Renal cortical epithelial cell (primary cell): ENCODE measurements around the gene MSANTD1. TPM values are rescaled to one million over a fixed set of nuclear protein-coding genes. Genes with fewer than 3 reads are reported as not detected.

Source experiments
- DNase-seq: peaks from one replicate; pipeline ENCODE4 v3.0.0-alpha.2; 2011; ENCODE audit warnings: low read depth
- total RNA-seq: library from RNA; depleted of rRNA; stranded (reverse); fragments of >200 nt; gene quantifications from 2 replicates; pipeline ENCODE4 v1.2.3, GENCODE V29; 2014

Gene MSANTD1
- total RNA-seq, 1 donor from 2014 or later = 0.99 TPM

DNA sequence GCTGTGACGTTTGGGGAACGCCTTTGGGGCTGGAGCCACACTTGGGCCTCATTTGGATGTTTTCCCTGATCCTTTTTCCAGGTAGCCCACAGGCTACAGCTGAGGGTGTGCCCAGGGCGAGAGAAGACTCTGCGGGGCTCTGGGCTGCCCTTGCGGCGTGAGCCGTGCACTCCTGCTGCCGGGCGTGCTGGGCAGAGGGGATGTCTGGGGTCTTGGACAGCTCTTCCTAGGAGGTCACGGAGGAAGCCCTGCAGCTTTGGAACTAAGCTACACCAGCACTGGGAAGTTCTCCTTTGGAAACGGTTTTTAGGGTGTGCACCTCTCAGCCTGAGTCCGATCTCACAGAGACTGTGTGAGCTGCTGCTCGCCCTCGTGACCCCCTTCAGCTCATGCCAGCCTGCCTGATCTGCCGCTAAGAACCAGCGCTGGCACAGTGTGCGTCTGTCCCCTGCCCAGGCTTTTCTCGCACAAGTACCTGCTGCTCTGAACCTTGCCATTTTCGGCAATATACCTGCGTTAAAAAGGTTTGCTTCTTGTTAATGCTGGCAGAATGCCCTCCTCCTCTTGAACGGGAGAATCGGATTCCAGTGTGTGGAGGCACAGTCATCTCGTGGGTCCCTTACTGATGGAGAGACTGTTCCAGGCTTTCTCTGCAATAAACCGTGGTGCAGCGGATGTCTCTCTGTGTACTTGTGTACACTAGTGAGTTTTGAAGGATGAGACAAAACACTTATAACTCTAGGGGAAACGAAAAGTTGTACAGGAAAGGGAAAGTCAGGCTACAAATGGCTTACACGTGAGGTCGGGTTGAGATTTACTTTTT, 14.3 kb downstream of the MSANTD1 start:
- no peak for DNase-seq

GRCh38 chr4:3263876-3264193, 14.9 kb downstream of the MSANTD1 start:
- DNase-seq = no peak

GRCh38 chr4:3266076-3266475, 17.1 kb downstream of the MSANTD1 start:
- no peak for DNase-seq

DNA sequence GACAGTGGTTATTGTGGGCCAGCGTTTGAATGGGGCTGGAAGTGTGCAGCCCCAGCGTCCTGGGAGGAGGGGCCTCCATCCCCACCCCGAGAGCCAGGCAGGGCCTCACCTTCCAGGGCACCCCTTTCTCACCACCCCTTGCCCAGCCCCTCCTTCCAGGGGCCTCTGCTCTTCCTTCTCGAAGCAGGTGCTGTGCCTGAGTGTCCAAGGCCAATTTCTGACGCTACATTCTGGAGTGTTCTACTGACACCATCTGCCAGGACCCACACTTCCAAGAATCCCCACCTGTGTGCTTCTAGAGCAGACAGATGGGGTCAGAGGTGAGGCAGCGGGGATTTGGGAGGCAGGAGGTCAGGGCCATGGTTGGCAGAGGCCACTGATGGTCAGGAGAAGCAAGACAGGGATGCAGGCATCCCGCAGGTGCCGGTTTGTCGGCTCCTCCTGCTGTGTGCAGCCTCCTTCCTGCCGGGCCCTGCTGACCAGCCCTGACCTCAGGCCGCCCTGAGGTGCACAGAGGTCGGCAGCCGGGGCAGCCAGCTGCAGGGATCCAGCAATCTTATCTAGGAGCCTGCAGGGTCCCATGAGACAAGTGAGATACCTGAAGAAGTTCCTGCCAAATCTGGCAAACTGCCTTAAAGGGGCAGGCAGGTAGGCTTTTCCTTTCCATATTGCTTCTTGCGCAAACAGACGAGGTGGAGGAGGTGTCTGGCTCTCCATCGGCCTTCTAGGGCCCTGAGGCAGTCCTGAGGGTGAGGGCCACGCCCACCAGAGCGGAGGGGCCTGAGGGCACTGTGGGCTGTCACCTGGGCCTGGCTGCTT, 18.8 kb downstream of the MSANTD1 start:
- DNase-seq = no peak

- DNase-seq = no peak
These were observed 19.6 kb downstream of the MSANTD1 start for GRCh38 chr4:3268395-3269104.

- DNase-seq = no peak
These were observed 20.4 kb downstream of the MSANTD1 start for GRCh38 chr4:3269105-3269927.

DNA sequence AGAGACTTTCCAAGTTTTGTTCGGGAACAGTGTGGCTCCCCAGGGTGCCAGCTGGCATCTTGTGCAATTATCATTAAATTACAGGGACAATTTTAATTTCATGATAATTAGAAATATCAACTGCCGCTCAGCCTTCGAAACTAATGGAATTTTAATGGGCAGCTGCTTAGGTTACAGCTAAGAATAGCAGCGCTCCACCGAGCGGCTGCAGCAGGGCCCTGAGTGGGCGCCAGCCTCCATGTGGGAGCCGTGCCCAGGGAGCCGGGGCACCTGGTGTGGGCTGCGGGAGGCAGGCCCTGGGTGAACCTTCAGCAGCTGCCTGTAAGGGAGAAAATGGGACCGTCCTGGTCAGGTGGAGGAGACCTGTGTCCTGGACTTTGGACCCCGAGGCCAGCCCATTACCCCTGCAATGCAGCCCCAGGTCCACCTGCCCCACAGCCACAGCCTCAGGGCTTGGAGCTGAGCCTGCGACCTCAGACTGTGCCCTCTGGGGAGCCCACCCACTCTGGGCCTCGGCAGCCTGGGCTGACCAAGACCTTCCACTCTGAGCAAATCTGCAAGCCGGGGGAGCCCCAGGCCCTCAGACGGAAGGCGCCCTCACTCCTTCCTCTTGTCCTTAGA, 21.1 kb downstream of the MSANTD1 start:
- no peak for DNase-seq

- DNase-seq = no peak
These were observed 22.2 kb downstream of the MSANTD1 start for GRCh38 chr4:3271131-3271530.

- DNase-seq = no peak
These were observed 28.0 kb downstream of the MSANTD1 start for GRCh38 chr4:3276986-3277385.

- DNase-seq = no peak
These were observed 31.5 kb downstream of the MSANTD1 start for GRCh38 chr4:3280466-3280865.

DNA sequence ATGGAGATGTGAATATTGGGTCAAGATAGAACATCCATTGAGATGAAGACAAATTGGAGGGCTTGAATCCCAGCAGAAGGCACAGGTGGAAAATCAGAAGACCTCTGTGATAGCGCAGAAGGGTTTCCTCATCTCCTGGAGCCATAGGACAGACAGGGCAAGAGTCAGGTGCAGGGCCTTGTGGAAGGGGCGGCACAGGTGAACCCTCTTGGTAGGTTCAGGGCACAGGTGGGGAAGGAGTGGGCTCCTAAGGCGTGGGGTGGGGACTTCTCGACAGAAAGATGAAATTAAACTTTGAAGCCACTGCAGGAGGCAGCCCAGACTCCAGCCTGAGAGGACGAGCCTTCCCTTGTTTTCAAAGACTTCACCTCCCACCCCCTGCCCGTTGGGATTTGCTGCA, 34.5 kb downstream of the MSANTD1 start:
- no peak for DNase-seq

- DNase-seq = no peak
These were observed 35.0 kb downstream of the MSANTD1 start for GRCh38 chr4:3283916-3284315.

DNA sequence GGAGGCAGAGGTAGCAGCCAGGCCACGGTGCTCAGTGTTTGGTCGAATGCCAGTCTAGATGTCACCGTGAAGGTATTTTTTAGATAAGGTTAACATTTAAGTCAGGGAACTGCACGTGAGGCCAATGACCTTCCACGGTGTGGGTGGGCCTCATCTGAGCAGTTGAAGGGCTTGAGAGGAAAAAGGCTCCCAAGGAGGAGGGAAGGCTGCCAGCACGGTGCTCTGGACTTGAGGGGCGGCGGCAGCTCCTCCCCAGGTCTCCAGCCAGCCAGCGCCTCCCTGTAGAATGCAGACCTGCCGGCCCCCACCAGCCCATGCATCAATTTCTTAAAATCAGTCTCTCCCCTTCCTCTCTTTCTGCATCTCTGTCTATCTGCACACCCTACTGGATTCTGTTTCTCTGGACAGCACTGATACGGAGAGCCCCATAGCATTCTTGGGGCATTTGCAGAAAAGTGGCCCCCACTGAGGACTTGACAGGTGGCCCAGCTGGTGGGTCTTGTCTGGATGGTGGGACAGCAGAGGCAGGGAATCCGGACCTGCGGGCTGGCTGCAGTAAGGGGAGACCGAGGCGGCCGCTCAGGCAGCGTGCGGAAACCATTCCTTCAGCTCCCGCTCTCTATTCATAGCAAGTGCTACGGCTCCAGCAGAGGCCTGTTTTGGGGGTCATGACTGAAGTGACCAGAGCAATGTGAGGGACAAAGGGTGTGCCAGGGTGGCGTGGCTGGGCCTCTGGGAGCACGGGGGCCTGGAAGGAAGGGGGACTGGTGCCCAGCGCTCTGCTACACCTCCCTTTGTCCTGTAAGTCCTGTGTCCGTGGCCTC, 36.0 kb downstream of the MSANTD1 start:
- no peak for DNase-seq

GRCh38 chr4:3285558-3286334, 36.8 kb downstream of the MSANTD1 start:
- DNase-seq = no peak

DNA sequence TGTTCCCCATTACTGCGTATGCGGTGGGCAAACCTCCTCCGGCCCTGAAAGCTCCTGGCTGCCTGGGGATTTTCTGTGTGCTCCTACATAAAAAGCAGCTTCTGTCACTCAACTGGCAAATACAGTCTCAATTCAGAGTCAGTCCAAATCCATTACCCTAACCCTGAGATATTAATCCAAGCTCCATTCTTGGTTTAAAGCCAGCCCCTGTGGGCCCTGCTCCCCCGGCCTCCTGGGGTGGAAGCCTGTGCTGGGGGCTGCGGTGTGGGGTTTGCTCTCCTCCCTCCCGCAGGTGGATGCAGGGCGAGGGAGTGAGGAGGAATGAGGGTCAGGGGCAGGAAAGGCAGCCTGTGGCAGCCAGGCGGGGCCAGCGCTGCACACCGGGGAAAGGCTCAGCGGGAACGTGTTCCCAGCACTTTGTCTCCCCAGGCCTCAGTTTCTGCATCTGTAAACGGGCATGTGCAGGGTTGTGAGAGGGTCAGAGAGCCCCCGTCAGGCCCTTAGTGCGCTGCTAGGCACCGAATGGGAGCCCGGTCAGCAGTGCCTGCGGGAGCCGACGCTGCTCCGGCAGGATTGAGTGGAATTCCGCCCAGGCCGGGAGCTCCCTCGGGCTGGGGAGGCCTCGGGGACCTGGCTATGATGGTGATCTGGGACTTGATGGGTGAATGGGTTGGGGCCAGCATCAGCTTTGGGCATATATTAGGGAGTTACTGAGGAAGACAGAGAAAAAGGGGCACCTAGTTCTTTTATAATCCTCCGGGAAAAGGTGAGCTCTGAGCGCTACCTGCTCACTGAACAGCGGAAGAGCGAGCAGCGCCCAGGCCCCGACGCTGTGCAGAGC, 37.6 kb downstream of the MSANTD1 start:
- no peak for DNase-seq

- no peak for DNase-seq
These were observed 38.5 kb downstream of the MSANTD1 start for GRCh38 chr4:3287271-3287971.

- no peak for DNase-seq
These were observed 39.1 kb downstream of the MSANTD1 start for GRCh38 chr4:3287972-3288570.
